Fibroblast of peridontal ligament (primary cell): ENCODE measurements around the gene PRIMA1.
"Not testable (repeated sequence)": the region's sequence is repeated elsewhere in the genome, so short reads cannot be mapped to it uniquely, and the experiment has no call there.

Source experiments
- DNase-seq: peaks from one replicate; pipeline ENCODE4 v3.0.0-alpha.2; 2010; ENCODE audit errors: extremely low read depth

Gene PRIMA1, protein sequence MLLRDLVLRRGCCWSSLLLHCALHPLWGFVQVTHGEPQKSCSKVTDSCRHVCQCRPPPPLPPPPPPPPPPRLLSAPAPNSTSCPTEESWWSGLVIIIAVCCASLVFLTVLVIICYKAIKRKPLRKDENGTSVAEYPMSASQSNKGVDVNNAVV

DNA sequence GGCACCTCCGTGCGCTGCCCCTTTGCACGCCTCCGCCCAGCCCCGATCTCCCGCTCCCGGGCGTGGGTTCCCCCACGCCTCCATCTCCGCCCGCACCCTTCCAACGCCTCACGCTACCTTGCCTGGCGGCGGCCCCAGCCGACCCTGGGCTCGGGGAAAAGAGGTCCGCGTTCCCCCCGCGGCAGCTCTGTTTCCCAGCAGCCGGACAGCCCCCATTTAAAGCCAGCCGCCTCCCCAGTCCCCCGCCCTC is at the start of gene PRIMA1:
TSS of gene PRIMA1 (minus strand) at position 193 of the 250 bp plus-strand sequence. CDS start 767 bp downstream, outside the sequence.
- no peak for DNase-seq

DNA sequence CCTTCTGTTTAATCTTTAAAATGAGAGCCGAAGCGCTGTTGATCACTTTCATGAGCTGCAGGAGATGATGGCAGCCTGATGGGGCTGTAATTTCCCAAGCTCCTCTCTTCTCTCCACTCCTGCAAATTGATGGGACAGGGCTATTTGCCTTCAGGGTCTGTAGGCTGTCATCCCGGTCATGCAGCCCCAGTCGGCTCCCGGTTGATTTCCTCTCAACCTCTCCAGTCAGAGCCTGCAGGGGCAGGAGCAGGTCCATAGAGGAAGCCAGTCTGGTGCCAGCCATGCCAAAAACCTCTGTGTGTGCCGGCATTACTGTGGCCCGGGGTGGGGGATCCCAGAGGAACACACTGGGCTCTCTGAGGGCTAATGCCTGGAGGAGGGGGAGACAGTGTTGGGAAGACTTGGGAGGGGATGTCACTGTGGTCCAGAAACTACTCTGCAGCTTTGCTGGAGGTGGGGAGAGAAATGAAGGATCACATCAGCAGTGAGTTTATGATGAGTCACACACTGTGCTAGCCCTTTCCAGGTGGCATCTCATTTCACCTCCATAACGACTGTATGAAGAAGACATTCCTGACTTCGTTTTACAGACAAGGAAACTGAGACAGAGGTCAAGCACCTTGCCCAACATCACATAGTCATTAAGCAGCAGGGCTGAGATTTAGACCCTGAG is 46.5 kb upstream of the PRIMA1 start:
- no peak for DNase-seq

DNA sequence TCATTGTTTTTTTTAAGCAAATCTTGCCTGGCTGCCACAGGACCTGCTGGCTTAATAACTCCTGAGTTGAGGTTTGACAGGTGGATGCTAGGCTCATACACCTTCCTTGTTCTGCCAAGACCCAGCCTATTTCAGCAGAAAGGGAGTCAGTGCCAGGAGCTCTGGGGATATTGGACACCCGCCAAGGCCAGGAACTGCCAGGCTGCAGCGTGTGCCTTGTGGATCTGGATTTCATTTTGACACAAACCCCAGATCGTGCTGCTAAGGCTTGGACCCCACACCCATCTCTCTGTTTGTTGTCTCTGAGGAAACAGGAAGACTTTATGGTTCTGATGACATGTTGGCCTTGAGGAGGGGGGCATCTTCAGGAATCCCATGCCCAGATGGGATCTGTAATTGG is 44.4 kb upstream of the PRIMA1 start:
- no peak for DNase-seq

DNA sequence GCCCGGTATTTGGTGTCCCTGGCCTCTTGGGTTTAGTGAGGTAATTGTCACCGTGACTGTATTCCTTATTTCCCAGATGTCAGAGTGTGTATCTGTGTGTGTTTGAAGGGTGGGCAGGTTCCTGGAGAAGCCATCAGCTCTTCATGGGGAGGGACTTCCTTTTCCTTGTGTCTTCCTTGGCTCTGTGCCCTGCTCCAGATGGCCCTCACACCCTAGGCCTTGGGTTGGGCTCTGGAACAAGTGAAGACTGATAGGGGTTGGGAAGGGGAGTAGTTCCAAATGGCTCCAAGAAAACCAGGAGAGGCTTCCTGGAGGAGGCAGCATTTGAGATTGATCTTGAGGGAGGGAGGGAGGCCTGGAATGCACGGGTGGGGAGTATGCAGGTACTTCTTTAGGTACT is 43.8 kb upstream of the PRIMA1 start:
- no peak for DNase-seq

DNA sequence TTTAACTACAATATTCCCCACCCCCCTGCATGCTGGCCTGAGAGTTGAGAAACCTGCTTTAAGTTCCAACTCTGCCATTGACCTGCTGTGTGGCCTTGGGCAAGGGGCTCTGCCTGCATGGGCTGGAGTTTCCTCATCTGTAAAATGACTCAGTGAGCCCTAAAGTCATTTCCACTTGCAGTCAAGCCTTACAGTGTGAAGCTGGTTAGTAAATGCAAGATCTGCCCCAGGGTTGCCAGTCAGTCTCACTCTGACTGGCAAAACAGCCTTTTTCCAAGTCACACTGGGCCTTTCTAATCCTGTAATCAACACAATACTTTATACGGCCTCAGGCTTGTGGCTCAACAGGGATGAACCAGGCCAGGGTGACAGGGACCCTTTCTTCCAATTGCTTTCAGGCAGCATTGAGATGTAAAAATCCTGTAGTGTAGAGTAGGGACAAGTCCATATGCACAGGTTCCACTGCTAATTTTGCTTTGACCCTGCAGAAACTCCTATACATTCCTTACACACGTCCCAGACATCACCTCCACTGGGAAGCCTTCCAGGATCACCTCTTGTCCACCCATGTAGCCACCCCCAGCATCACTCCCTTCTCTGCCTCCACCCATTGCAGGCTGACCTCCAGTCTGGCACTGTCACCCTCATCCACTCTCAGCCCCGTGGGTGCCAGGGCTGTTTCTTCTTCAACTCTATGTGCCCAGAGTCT is 42.6 kb upstream of the PRIMA1 start:
- no peak for DNase-seq

DNA sequence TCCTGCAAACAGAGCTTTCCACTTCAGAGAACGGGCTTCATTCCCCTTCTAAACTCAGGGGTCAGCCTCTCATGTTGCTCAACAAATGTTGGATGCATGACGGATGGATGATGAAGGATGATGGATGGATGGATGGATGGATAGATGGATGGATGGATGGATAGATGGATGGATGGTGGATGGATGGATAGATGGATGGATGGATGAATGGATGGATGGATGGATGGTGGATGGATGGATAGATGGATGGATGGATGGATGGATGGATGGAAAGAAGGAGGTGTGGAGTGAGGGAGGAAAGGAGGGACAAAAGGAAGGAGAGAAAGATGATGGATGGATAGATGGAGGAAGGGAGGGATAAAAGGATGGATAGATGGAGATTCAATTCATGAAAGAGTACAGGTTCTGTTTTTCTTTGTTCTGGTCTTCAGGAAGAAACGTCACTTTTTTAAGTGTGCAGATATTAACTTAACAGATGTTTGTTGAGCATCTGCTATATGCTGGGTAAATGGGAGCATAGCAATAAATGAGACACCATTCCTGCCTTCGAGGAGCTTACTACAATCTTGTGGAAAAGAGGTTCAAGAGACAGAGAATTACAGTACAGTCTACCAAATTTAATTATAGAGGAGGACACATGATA is 41.7 kb upstream of the PRIMA1 start:
- no peak for DNase-seq

DNA sequence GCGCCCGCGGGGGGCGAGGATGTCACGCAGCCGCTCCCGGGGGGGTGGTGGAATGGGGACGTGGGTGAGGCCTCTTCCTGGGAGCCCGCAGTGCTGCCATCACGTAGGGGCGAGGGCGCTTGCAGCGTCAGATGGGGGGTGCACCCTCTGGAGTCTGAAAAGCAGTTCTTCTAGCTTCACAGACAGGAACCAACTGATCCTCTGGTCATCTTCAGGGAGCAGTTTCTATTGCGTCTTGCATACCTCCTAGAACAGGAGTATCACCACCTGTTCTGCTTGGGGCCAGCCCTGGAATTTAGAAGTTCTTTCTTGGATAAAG is 36.9 kb upstream of the PRIMA1 start:
- no peak for DNase-seq

DNA sequence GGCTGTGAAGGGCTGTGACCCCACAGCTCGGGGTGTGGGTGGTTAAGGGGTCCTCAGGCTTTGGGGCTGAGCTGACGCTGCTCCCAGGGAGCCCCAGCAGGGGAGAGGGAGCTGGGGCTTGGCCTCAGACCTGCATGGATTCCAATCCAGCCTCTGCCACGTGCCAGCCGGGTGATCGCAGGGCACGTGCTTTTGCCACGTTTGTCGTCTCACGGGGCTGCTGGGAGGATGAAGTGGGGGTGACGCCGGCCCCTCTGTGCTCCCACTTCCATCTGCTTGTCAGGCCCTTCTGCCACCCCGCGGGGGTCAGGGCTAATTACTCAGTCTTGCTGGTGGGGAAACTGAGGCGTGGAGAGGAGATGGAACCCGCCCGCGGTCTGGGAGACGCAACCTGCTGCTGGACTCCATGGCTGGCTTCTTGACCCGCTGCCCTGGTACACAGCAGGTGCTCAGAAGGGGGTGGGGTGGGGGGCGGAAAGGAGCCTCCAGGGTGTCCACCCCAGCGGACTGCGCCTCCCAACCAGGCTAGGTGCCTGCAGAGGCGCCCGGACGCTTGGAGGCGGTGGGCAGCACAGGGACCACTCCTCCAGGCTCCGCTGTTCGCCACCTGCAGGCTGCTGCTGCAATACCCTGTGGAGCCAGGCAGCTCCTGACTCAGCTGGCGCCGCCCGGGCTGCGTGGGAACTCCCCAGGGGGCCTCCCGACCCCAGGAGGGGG is 36.4 kb upstream of the PRIMA1 start:
- DNase-seq: no peak

DNA sequence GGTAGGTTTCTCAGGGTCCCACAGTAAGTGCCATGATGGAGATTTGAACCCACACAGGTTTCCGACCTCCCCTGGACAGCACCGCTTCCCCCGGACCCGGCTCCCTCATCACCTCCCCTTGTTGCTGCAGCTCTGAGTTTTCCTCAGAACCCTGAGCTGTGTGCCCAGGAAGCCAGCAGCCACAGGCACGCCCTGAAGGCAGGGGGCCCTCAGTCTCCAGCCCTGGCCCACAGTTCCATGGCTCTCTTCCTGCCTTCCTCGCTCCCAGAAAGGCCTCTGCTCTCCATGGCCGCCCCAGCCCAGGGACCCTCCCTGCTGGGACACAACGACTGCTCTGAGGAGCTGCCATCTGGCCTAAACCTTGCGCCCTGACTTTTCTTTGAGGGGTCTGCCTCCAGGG is 35.8 kb upstream of the PRIMA1 start:
- DNase-seq: no peak

DNA sequence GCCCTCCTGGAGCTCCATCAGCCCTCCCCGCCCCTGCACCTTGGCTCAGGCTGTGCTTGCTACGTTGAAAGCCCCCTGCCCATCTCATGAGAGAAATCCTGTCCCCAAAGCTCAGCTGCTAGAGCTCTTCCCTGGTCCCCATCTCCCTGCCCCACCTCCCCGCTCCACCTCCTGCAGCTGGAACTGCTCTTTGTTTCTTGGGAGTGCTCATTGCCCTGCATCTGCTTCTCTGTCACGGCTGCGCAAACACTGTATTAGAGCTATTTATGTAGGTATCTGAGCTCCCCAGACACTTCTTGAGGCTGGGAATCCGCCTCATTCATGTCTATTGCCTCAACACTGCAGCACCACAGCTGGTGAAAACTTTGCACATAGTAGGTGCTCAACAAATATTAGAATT is 32.8 kb upstream of the PRIMA1 start:
- no peak for DNase-seq

DNA sequence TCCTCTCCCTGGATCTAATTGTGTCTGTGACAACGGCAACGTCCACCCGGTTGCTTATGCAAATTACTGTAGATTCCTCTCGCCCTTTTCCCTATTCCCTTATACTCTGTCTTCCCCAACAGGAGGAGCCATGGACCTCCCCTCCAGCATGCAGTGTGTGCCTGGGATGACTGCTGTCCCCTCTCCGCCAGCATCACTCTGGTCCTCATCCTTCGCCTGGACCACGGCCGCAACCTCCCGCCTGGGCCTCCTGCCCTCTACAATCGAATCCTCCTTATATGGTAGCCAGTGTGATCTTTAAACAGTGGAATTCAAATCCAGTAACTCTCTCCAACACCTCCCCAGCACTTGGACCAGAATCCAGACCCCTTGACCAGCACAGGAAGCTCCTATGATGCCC is 30.6 kb upstream of the PRIMA1 start:
- no peak for DNase-seq

DNA sequence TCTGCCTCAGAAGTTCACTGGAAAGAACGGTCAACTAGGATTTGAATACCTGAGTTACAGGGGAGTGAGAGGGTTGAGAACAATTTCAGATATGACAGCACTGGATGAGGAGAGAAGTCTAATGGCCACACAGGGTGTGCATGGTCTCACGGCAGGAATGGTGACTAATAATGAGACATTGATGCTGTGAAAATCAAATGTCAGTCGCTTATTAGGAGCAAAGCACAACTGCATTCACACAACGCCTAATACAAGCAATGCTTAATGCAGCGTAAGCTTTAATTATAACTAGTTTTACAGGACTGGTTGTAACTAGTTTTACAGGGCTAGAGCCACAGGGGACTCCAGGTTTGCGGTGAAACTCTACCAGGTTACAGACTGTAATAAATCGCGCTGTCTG is 23.4 kb upstream of the PRIMA1 start:
- no peak for DNase-seq

DNA sequence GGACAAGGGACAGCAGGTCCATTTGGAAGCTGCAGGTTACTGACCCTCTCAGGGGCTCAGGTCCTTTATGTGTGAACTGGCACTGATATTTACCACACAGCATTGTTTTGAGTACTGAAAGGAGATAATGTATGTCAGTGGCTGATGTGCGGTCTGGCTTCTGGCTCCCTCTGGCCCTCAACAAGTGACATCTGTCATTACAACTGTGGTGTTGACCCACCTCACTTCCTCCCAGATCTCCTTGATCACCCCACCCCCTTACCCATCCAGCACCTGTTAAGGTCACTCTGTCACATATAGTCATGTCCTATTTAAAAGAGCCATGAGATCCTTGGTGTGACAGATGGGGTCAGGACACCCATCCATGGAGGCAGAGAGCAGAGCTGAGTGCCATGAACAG is 22.7 kb upstream of the PRIMA1 start:
- DNase-seq: no peak

DNA sequence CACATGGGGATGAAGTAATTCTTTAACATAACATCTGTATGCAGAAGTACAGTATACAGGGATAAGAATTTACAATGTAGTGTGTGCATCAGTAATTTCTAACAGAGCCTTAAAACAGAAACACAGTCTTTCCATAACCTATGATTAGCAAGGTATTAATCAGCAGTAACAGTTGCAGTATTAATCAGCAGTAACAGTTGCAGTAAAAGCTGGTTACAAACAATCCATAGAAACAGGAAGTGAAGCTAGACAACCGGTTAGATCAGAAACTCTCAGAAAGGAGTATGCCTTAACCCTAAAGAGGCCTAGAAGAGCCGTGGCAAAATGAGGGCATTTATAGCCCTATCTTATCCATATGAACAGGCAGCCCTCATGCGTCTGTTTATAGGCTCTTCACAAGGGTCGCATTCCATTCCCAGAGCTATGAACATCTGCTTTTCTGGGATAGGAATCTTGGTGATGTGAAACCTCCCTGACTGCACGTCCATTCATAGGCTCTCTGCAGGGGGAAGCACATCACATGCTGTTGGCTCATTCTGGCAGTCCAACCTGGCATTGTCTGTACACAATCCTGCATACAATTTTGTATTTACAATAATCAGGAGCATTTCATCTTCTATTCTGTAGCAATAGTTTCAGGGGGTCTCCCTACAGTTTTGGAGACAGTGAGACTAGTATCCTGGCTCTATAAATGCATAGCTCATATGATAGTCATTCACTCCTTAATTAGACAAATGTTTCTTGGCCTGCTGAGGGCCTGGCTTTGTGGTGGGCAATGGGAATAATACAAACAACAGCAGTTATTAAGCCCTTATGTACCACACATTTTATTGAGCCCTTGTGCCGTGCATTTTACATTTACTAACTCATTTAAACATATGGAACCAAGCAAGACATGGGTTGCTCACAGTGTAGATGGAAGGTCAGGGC is 21.5 kb upstream of the PRIMA1 start:
- DNase-seq: not testable (repeated sequence)

DNA sequence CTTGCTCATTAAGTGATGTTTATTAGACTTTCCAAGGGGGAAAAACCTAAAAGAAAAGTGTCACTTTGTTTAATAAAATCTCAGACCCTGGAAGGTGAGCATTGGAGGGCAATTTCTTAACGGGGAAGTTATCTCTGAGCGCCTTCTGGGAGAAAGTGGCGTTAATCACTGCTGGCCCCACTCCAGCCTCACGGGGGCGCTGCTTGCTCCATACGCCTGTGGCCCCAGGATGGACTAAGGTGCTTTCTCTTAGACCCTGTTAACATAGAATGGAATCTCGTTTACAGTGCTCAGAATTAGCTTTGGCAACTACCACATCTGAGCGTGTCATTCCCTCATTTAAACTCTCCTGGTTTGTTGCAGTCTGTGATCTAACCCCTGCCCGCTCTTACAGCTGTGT is 16.4 kb upstream of the PRIMA1 start:
- DNase-seq: no peak

DNA sequence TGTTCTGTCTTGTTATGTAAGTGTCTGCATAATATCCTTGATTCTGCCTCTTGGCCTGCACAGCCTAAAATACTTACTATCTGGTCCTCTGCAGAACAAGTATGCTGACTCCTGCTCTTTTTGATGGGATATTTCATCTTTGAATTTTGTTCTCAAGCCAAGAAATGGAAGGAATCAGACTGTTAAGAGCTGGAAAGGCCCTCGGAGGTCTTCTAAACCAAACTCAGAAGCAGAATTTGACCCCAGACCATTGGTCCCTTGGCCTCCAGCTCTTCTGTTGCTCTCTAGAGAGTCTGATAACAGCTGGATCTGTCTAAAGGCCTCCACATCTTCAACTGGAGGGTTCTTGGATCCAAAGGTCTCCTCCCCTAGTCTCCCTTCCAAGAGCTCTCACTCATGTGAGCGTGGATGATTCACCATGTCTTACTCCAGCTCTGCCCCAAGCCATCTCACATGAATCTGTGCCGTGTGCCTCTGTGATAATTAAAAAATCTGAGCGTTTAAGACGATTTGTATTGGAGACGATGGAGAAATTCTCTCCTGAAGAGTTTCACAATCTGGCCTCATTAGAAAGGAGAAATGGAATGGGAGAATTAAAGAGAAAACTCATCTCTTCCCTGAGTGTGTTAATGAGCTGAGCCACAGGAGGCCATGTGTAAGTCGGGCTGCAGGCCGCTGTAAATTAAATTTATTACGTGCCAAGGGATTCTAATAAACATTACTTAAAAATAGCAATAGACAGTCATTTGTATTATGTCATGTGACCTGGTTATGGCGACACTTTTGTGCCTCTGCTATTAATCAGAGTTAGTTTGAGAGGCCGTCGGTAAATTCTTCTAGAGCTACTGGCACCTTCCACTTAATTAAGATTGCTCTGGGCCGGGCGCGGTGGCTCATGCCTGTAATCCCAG is 15.4 kb upstream of the PRIMA1 start:
- no peak for DNase-seq

DNA sequence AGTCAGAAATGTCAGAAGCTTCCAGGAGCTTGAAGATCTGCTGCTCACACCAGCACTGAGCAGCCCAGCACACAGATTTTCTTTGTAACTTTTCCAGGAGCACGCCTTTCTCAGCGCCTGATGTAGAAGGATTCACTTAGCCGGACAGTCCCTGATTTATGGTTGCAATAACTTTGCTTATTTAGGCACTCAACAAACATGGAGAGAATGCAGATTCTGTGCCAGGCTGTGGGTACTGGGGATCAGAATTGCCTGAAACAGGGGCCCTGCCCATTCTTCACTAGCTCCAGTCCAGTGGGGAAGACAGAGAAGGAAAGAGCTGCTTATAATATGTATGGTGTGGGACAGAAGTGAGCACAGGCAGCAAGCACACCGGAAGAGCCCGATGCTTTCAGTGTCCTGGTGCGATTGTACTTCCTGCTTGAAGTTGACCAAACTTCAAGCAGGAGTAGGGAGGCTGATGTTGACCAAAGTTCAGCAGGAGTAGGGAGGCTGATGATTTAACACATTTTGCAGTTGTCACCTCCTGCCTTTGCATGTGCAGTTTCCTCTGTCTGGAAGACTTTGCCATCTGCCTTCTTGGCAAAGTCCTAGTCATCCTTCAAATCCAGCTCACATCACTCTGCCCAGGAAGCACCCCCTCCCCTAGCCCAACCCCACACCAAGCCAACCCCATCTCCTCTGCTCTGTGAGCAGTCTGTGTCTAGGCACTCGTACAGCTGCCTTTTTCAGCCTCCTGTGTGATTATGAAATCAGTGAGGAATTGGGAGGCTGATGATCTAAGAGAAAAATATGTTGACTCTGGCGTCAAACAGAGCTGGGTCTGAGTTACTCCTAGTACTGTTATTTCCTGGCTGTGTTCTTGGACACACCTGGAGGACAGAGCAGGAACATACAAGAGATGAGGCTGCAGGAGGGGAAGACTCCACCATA is 12.0 kb upstream of the PRIMA1 start:
- no peak for DNase-seq

DNA sequence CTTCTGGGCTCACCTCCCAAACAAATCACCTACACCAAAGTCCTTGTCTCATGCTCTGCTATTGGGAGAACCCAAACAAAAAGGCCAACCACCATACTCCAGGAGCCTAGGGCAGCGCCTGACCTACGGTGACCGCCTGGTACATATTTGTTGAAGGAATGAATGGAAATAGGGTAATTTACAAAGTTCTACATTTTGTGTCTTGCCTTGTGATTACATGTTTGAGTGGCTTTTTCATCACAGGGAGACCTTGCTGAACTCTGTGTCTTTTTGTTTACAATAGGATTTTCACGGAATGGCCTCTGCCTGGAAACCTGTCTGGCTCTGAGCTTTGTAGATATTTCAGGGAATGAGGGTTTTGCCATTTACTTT is 11.3 kb upstream of the PRIMA1 start:
- DNase-seq: no peak

DNA sequence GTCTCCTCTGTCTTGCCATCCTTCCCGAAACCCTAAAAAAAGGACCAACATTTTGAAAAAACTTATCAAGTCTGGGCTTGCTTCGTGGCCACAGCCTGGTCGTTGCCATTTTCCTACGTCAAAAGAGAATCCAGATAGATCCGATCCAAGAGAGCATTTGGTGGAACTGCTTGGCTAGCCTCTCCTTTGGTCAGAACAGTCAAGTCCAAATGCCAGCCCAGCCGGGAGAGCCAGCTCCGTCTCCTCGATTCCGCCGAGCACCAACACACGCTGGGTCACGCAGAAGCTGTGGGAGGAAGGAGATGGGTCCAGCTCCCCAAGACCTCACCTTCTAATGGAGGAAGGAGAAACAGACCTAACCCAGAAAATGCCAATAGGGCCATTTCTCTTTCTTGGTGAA is 9.3 kb upstream of the PRIMA1 start:
- DNase-seq: no peak
